GM23248 (cell line): ENCODE results near the gene CCNF. TPM values are rescaled to one million over a fixed set of nuclear protein-coding genes. Genes with fewer than 3 reads are reported as not detected.

Experiments used
- DNase-seq: peaks from one replicate; pipeline ENCODE4 v3.0.0-alpha.2; 2015
- H2AFZ ChIP-seq: fragments of 200-600 bp; sonication (generic); 2 replicates; pipeline ENCODE4 v1.6.1; 2016; ENCODE audit warnings: antibody characterized with exemption
- H3F3A ChIP-seq: fragments of 200-600 bp; sonication (generic); 2 replicates; pipeline ENCODE4 v1.6.1; 2016; ENCODE audit warnings: mild to moderate bottlenecking, antibody characterized with exemption, mixed run types; ENCODE audit not compliant: insufficient read depth
- H3K27ac ChIP-seq: fragments of 200-600 bp; sonication (generic); 2 replicates; pipeline ENCODE4 v1.5.1; 2016; ENCODE audit warnings: mild to moderate bottlenecking
- H3K27me3 ChIP-seq: fragments of 200-600 bp; sonication (generic); replicated peaks from 2 replicates; pipeline ENCODE4 v1.6.1; 2016; ENCODE audit warnings: mild to moderate bottlenecking; ENCODE audit not compliant: insufficient read depth
- H3K36me3 ChIP-seq: fragments of 200-600 bp; sonication (generic); 2 replicates; pipeline ENCODE4 v1.6.1; 2016; ENCODE audit warnings: low read depth, mild to moderate bottlenecking
- H3K4me1 ChIP-seq: fragments of 200-600 bp; sonication (generic); 2 replicates; pipeline ENCODE4 v1.6.1; 2016; ENCODE audit warnings: mild to moderate bottlenecking; ENCODE audit not compliant: insufficient read depth
- H3K4me2 ChIP-seq: fragments of 200-600 bp; sonication (generic); one replicate; pipeline ENCODE4 v1.6.1; 2016; ENCODE audit warnings: mild to moderate bottlenecking; ENCODE audit not compliant: unreplicated experiment
- H3K4me3 ChIP-seq: fragments of 200-600 bp; sonication (generic); 2 replicates; pipeline ENCODE4 v1.5.1; 2016; ENCODE audit warnings: mild to moderate bottlenecking
- H3K79me2 ChIP-seq: fragments of 200-600 bp; sonication (generic); 2 replicates; pipeline ENCODE4 v1.6.1; 2016; ENCODE audit warnings: mild to moderate bottlenecking; ENCODE audit not compliant: insufficient read depth
- H3K9ac ChIP-seq: fragments of 200-600 bp; sonication (generic); 2 replicates; pipeline ENCODE4 v1.6.1; 2016; ENCODE audit warnings: mild to moderate bottlenecking
- H3K9me2 ChIP-seq: fragments of 200-600 bp; sonication (generic); 2 replicates; pipeline ENCODE4 v1.6.1; 2016; ENCODE audit warnings: mixed run types, mild to moderate bottlenecking, moderate library complexity; ENCODE audit not compliant: insufficient read depth
- H3K9me3 ChIP-seq: fragments of 200-600 bp; sonication (generic); one replicate; pipeline ENCODE4 v1.6.1; 2017; ENCODE audit warnings: low read depth
- H4K20me1 ChIP-seq: fragments of 200-600 bp; sonication (generic); 2 replicates; pipeline ENCODE4 v1.6.0; 2016; ENCODE audit not compliant: insufficient read depth
- EZH2 ChIP-seq: fragments of 200-600 bp; sonication (generic); IDR thresholded peaks from 2 replicates; pipeline ENCODE4 v1.6.1; 2018; ENCODE audit warnings: antibody characterized with exemption, mild to moderate bottlenecking; ENCODE audit not compliant: insufficient read depth, poor library complexity, severe bottlenecking
- EZH2phosphoT487 ChIP-seq: fragments of 200-600 bp; sonication (generic); IDR thresholded peaks from 2 replicates; pipeline ENCODE4 v1.6.1; 2018; ENCODE audit warnings: antibody characterized with exemption, moderate library complexity, mild to moderate bottlenecking, low read depth; ENCODE audit not compliant: insufficient read depth
- whole genome bisulfite sequencing, 2 experiments: methylation state at CpG; one replicate each; pipeline ENCODE4 v1.1.6; 2015 to 2017; ENCODE audit warnings: low lambda C conversion rate in 2 of 2, low coverage in 1 of 2; ENCODE audit errors: missing lambda C conversion rate in 2 of 2; 5-methylcytosine and 5-hydroxymethylcytosine counted together
- in situ Hi-C: fragments of 300-500 bp; cut with MboI; formaldehyde crosslinking; loops from 2 replicates; pipeline ENCODE4 v1.15.0; 2020
- polyA plus RNA-seq: library from polyadenylated mRNA; unstranded; fragments of >200 nt; fragmentation: Nextera tagmentation; extraction: Ambion mirVana; gene quantifications from 2 replicates; pipeline ENCODE4 v1.2.1, GENCODE V29; 2016
- total RNA-seq: library from RNA; depleted of rRNA; stranded (reverse); fragments of >200 nt; shearing (Covaris generic); gene quantifications from 2 replicates; pipeline ENCODE4 v1.2.3, GENCODE V29; 2014

CCNF gene
- total and polyA plus RNA-seq, 2 experiments from 2014 or later: 9.3 to 11.5 TPM

DNA sequence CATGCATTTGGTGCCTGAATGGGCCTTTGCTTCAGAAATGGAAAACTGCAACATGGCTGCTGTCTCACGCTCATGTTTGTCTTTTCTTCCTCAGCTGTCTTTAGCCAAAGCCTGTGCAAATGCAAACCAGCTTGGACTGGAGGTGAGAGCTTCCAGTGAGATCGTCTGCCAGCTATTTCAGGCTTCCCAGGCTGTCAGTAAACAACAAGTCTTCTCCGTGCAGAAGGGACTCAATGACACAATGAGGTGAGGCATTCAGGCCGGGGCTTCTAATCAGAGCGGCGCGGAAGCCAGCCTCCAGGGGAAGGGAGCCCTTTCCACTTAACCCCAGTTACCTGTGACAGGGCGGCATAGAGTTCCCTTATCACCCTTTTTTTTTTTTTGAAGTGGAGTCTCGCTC is 14.3 kb downstream of the CCNF start:
- H3K36me3 ChIP-seq: no peaks in the 10 kb centered on the region; the same call in 1 of the 2 replicates
- H3K9me2 ChIP-seq: no peaks in the 10 kb centered on the region
- no peak overlapping the region for H3K27ac ChIP-seq
- H3K9ac ChIP-seq: no peak overlapping the region
- H3F3A ChIP-seq: no peaks in the 10 kb centered on the region
- WGBS, 2 experiments: 85 to 88% methylated on average over 8 to 9 of the region's 9 CpGs
- DNase-seq: no peak
- H3K79me2 ChIP-seq: no peaks in the 10 kb centered on the region
- H3K4me1 ChIP-seq: no peaks in the 10 kb centered on the region
- H3K4me3 ChIP-seq: no peak overlapping the region
- in situ Hi-C loops: no loop called here
- H3K27me3 ChIP-seq: no peaks in the 10 kb centered on the region
- TF ChIP-seq EZH2phosphoT487 (no peak), EZH2 (no peak)
- no peaks in the 10 kb centered on the region for H4K20me1 ChIP-seq
- H2AFZ ChIP-seq: no peak overlapping the region
- no peak overlapping the region for H3K4me2 ChIP-seq
- H3K9me3 ChIP-seq: no peaks in the 10 kb centered on the region

DNA sequence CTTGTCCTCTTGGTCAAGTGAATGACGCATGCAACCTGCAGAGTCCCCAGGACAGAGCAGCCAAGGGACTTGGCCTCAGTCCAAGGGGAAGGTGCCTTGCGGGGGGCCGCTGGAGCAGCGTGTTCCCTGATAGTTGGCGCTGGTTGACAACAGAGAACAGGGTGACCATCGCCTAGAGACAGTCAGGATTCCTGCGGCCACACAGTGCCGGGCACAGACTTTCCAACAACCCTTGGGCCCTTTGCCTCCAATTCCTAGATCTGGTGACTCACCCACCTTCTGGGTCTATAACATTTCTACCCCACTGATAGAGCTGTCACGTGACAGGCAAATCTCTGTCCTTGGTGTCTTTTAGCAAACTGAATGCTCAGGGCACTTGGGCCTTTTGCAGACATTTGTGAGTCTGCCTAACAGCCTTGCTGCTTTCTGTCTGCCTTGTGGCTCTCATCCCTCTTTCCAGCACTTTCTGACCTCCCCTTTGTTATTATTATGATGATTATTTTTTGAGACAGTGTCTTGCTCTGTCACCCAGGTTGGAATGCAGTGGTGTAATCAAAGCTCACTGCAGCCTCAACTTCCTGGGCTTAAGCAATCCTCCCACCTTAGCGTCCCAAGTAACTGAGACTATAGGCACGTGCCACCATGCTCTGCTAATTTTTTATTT is 18.8 kb downstream of the CCNF start:
- TF ChIP-seq EZH2 (no peak), EZH2phosphoT487 (no peak)
- Histone ChIP-seq H3K4me1 (no peaks in the 10 kb centered on the region), H3K9me2 (no peaks in the 10 kb centered on the region), H4K20me1 (no peaks in the 10 kb centered on the region), H3K9ac (no peak overlapping the region), H2AFZ (no peak overlapping the region), H3K4me3 (no peak overlapping the region), H3K9me3 (no peaks in the 10 kb centered on the region), H3K4me2 (no peak overlapping the region), H3K79me2 (no peaks in the 10 kb centered on the region), H3K27ac (no peak overlapping the region), H3K27me3 (no peaks in the 10 kb centered on the region), H3K36me3 (no peaks in the 10 kb centered on the region; the same call in 1 of the 2 replicates), H3F3A (no peaks in the 10 kb centered on the region)
- peak; percentile 52 for DNase-seq
- WGBS, 2 experiments: 89 to 93% methylated on average over 11 of the region's 11 CpGs
- in situ Hi-C loops: no loop called here

DNA sequence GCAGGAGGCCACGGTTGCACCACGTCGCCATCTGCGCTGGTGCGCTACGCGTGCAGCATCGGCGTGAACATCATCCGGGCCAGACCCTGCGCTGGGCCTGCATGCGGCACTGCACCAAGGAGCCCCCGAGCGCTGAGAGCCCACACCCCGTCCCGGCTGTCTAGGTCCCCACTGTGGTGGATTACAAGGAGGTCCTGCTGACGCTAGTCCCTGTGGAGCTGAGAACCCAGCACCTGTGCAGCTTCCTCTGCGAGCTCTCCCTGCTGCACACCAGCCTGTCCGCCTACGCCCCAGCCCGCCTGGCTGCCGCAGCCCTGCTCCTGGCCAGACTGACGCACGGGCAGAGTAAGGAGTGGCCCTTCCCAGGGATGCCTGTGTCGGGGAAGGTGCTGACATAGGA is 19.9 kb downstream of the CCNF start:
- Histone ChIP-seq H3K36me3 (no peaks in the 10 kb centered on the region; the same call in 1 of the 2 replicates), H3K9ac (no peak overlapping the region), H3K27me3 (no peaks in the 10 kb centered on the region), H4K20me1 (no peaks in the 10 kb centered on the region), H3K27ac (no peak overlapping the region), H3K79me2 (no peaks in the 10 kb centered on the region), H2AFZ (no peak overlapping the region), H3F3A (no peaks in the 10 kb centered on the region), H3K9me2 (no peaks in the 10 kb centered on the region), H3K4me3 (no peak overlapping the region), H3K4me1 (no peaks in the 10 kb centered on the region), H3K4me2 (no peak overlapping the region), H3K9me3 (no peaks in the 10 kb centered on the region)
- TF ChIP-seq EZH2 (no peak), EZH2phosphoT487 (no peak)
- WGBS, 2 experiments: 97 to 98% methylated on average over 25 of the region's 25 CpGs
- in situ Hi-C loops: no loop called here
- no peak for DNase-seq

DNA sequence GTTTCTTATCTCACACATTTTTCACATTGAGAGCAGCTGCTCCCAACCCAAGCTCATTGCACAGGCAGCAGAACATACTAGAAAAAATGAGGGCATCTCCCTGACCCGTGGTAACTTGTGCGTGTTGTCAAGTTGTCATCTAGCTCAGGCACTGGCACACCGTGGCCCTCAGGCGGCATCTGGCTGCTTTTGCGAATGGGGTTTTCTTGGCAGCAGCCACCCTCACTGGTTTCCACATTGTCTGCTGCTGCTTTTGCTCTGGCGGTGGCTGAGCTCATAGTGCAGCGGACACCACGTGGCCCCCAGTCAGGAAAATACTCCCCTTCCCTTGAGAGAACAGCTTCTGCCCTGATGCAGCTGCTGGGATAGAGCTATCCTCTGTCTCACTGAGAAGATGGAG is 21.3 kb downstream of the CCNF start:
- Histone ChIP-seq H3K79me2 (no peaks in the 10 kb centered on the region), H3K4me1 (no peaks in the 10 kb centered on the region), H3K9ac (no peak overlapping the region), H3K4me3 (no peak overlapping the region), H3K9me2 (no peaks in the 10 kb centered on the region), H3F3A (no peaks in the 10 kb centered on the region), H3K36me3 (no peaks in the 10 kb centered on the region; the same call in 1 of the 2 replicates), H3K9me3 (no peaks in the 10 kb centered on the region), H4K20me1 (no peaks in the 10 kb centered on the region), H3K4me2 (no peak overlapping the region), H3K27me3 (no peaks in the 10 kb centered on the region), H3K27ac (no peak overlapping the region), H2AFZ (no peak overlapping the region)
- DNase-seq: no peak
- TF ChIP-seq EZH2phosphoT487 (no peak), EZH2 (no peak)
- in situ Hi-C loops: no loop called here
- WGBS, 2 experiments: 94 to 96% methylated on average over 8 of the region's 8 CpGs
